Right lobe of liver (tissue), 4 donors: ENCODE measurements around the gene NLRC5.

Experiments used
- POLR2A ChIP-seq: fragments of 450-650 bp; IDR thresholded peaks from one replicate; pipeline ENCODE4 v1.6.1; 2017; ENCODE audit warnings: antibody characterized with exemption, mild to moderate bottlenecking
- TF ChIP-seq, protein P1 (sequence below), 4 donors: fragments of 200-600 bp in 3 of 4; fragments of 450-650 bp in 1 of 4; IDR thresholded peaks; one replicate each; pipeline versions ENCODE4 v1.5.1 to v1.8.0; 2016 to 2022; ENCODE audit warnings: antibody characterized with exemption in 4 of 4, mild to moderate bottlenecking in 2 of 4
- donor health status: DM: no; HTN: no; CAD: no.
- donor health status: DM: no; HTN: no; CAD: no.
- donor health status: DM: no; HTN: yes; CAD: no.

DNA sequence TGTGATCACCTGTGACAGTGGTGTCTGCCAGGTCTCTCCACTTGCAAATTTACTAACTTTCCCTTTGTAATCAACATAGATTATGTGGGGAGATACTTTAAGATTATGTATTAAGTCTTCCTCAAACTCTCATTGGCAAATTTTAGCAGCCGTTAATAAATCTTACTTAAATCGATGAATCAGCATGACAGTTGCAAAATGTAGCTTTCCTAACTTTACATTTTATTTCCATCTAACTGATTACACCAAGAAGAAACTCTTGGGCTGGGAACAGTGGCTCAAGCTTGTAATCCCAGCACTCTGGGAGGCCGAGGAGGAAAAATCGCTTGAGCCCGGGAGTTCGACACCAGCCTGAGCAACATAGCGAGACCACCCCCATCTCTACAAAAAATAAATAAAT, 79.7 kb downstream of the NLRC5 start:
- TF ChIP-seq, protein P1, sequence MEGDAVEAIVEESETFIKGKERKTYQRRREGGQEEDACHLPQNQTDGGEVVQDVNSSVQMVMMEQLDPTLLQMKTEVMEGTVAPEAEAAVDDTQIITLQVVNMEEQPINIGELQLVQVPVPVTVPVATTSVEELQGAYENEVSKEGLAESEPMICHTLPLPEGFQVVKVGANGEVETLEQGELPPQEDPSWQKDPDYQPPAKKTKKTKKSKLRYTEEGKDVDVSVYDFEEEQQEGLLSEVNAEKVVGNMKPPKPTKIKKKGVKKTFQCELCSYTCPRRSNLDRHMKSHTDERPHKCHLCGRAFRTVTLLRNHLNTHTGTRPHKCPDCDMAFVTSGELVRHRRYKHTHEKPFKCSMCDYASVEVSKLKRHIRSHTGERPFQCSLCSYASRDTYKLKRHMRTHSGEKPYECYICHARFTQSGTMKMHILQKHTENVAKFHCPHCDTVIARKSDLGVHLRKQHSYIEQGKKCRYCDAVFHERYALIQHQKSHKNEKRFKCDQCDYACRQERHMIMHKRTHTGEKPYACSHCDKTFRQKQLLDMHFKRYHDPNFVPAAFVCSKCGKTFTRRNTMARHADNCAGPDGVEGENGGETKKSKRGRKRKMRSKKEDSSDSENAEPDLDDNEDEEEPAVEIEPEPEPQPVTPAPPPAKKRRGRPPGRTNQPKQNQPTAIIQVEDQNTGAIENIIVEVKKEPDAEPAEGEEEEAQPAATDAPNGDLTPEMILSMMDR (IDR thresholded peaks at IDR 0.05): no peak
- no peak for TF ChIP-seq POLR2A
